Iris pigment epithelial cell (primary cell): ENCODE results near the gene FLNB.

ENCODE experiments used
- DNase-seq: peaks from one replicate; pipeline ENCODE4 v3.0.0-alpha.2; 2011; ENCODE audit warnings: low read depth

FLNB gene

GRCh38 chr3:58164199-58164879 lies 156.1 kb downstream of the FLNB start:
- no peak for DNase-seq

DNA sequence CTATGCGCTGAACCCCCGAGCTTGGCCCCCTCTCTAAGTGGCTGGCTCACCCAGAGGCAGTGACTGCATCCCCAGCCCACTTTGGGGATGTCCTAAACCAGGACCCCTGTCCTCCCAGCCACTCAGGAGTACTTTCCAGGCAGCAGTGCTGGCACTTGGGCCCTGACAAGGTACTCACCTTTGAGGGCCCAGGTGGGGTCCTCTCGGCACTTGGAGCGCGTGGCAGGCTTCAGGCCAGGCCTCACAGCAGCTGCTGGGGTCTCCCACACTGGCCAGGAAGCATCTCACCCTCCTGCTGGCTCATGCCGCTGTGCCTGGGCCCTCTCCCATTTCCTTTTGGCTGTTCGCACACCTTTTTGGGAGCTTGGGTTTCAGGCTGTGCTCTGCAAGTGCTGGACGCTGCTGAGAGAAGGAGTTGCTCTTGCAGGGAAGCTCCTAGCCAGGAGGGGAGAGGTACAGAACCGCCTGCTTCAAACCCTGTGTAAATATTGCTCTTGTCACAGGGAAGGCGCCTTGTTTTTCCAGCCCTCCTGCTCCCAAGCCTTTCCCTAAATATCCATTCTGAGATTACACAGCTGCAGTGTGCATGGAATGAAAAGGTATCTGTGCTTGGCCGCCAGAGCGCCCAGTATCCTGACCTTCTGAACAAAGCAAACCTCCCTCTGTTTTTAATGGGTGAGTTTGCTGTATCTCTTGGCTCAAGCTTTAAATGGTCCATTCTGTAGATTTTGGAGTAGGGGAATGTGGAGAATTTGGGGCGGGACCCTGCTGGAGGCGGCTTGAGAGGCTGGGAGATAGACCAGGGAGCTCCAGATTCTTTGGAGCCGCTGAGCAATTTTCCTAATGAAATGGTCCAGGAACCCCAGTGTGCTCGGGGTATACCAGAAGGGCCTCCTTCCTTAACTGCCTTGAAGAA lies 156.9 kb downstream of the FLNB start:
- DNase-seq, result no peak

GRCh38 chr3:58167431-58168351 lies 159.5 kb downstream of the FLNB start:
- DNase-seq, result no peak

- no peak for DNase-seq
Observed at GRCh38 chr3:58168498-58168897, 160.3 kb downstream of the FLNB start.

DNA sequence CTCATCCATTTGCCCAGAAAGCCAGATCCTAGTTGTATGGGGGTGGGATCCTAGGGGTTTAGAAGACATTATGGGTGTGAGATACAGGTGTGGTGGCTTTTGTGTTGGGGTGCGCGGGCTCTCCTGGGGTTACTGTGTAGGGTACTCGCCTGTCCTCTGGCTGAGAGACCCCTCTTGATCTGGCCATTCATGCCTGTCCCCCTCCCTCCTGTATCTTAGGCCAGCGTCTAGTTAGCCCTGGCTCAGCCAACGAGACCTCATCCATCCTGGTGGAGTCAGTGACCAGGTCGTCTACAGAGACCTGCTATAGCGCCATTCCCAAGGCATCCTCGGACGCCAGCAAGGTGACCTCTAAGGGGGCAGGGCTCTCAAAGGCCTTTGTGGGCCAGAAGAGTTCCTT lies 161.1 kb downstream of the FLNB start:
- DNase-seq, result no peak

- DNase-seq, result no peak
Observed at GRCh38 chr3:58170376-58170775, 162.2 kb downstream of the FLNB start.

- DNase-seq, result no peak
Observed at GRCh38 chr3:58171126-58171525, 162.9 kb downstream of the FLNB start.

DNA sequence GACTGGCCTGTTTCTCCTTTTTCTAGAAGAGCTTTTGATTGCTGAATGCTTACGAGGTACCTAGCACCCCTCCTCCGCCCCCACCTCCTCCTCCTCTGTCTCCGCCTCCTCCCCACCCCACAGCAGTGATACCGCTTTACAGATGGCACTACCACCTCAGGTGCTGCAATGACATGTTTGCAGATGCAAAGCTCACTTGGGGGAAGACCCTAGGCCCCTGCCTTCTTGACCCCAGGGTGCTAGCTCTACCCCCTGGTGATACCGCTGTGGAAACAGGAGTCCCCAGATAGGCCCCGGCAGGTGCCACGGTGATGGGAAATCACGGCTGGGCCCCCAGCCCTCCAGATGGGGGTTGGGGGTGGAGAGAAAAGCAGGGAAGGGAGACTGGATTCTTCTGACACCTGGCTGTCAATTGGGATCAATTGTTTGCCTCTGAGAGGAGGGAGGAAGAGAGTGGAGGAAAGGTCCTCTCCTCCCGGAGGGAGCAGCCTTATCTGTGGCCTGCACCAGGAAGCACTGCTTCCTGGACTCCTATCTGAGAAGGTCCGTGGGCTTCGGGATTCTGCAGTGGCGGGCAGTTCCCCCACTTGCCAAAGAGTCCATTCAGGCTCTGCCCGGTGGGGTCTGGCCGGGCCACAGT lies 164.9 kb downstream of the FLNB start:
- DNase-seq, result no peak

DNA sequence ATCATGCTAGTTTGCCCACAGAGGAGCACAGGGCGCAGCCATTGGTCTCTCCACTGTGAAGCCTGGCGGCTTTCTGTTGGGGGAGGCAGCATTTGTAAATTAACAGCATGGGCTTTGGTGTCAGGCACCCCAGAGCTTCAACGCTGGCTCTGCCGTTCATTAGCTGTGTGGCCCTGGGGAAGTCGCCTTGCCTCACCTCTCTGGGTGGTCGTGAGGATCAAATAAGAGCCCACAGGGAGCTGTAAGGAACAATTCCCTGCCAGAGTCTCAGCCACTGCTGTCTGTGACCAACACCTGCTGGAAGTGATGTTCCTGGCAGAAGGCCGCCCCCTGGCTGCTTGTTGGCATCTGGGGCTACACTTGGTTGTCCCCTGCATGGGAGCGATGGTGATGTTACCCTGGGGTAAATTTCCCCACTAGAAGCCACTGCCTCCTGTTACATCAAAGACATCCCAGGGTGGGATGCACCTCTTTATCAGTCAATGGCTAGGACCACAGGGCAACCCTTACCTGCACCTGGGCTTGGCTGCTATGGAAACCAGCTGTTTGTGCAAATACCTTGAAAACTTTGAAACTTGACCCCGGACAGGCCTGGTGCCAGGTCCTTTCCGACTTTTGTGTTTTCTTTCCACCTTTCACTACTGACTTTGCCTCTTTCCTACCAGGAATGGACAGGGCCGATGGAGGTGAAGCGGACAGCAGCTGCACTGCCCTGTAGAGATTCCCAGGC lies 165.6 kb downstream of the FLNB start:
- DNase-seq, result no peak

DNA sequence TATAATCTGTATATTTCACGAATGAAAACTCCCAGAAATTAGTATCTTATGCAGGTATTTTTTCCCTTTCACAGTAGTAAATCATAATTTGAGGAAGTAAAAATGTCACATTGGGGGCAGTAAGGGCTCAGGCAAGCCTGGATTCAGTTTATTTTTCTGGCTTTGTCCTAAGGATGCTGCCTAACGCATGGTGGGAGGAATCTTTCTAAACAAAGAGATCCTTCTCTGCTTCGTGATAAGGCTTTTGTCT lies 166.9 kb downstream of the FLNB start:
- DNase-seq, result no peak

DNA sequence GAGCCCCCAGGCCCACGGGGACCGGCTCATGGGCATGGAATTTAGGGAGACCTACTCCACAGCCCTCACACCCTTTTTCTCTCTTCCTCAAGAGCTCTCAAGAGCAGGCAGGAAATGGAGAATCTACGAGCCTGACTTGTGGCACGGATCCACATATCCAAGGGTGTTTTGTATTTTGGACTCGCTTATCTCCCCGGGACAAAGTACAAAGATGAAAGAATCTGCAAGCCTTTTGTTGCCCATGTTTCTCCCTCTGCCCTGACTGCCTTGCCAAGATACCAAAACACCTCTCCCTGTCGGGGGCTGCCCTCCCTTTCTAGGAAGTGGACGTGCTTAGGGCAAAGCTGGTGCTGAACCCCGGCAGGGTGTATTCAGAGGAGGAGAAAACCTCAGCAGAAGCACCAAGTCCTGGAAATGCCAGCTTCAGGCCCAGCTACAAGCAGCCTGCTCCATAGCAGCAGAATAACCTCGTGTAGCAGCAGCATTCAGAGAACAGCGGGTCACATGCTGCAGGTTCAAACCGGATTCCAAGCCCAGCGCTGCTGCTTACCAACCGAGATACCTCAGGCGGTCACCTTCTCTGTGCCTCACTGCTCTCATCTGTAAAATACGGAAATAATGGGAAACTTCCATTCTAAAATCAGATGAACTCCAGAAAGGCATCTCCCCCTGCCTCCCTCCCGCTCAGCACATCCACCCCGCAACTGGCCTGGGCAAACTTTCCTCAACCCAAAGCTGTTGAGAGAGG lies 167.4 kb downstream of the FLNB start:
- DNase-seq, result peak; percentile 38

GRCh38 chr3:58176185-58176530 lies 167.9 kb downstream of the FLNB start:
- no peak for DNase-seq

GRCh38 chr3:58176827-58177489 lies 168.7 kb downstream of the FLNB start:
- no peak for DNase-seq

DNA sequence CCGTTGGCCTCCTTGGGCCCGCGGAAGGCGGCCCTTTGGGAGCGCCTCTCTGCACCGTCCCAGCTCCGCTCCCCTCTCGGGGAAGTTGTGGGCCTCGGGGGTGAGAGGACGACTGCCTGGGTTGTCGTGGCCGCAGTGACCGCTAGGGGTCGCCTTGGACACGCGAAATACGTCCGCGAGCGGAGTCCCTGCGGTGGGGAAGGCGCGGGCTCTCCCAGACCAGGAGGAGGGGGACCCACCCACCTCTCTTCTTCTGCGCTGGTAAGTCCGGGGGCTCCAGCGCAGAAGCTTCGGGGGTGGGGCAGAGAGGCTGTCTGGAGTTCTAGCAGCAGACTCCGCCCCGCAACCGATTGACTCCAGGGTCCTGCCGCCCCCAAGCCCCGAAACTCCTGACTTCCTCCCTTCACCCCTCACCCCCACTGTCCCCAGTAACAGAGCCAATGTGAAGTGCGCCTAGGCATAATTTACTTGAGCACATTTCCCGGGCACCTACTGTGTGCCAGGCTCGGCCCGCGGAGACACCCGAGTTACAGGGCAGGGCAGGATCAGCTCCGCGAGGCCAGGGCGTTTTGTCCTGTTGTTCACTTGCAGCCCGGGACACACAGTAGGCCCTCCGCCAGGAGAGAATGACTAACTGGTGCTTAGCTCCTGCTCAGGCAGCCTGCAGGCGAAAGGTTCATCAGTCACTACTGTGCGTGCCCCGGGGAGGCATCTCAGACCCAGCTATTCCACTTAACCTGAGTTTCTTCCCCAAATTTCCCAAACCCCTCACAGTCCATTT lies 169.7 kb downstream of the FLNB start:
- DNase-seq, result peak; percentile 67

DNA sequence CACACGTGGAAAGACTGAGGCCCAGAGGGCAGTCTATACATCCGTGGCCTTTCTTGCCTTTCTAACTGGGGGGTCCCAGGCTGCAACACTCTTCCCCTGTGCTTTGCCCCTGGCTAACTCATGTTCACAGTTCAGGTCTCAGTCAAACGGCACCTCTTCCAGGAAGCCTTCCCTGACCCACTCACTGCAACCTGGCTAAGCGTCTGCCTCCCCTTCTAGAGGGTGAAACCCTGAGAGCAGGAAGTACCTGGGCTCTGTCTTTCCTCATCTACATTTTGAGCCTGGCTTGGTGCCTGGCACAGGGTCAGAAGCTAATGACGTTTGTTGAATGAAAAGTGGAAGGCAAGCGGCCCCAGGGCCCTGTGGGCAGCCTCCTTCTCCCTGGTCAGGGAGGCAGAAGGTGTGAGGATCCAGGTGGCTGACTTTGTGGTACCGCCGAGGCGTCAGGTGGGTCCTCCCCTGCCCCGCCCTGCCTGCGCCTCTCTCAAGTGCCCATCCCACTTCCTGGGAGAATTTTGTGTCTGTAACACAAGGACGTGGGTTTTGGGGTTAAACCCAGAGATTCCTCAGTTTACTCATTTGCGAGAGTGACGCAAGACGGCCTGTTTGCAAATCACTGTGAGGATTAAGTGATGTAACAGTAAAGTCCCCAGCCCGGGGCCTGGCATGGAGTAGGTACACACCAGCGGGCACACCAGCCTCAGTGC lies 170.5 kb downstream of the FLNB start:
- DNase-seq, result no peak

- DNase-seq, result no peak
Observed at GRCh38 chr3:58179235-58180098, 171.2 kb downstream of the FLNB start.

- no peak for DNase-seq
Observed at GRCh38 chr3:58180099-58180880, 172.1 kb downstream of the FLNB start.
